Measurements from ENCODE around the gene CEP128. TPM values are rescaled to one million over a fixed set of nuclear protein-coding genes. Genes with fewer than 3 reads are reported as not detected.
A peak's percentile ranks its signal among the peaks of the same experiment; 100 is the strongest.

Gene CEP128
- total RNA-seq, 2 experiments from 2014 or later: 30.0 to 32.9 TPM

DNA sequence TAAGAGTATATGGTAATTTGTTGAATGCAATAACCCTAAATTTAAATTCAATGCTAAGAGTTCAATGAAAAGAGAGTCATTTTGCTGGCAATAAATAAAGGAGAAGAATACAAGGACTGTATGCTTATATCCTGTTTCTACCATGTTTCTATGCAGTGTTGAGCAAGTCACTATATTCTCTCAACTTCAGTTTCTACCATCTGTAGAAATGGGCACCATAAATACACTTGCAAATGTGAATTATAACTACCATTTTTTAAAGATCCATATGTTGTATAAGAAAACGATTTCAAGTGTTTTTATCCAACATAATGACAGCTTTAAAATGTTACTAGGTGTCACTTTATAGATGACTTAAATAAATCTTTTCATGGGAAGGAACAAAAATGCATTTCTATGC is 170.3 kb downstream of the CEP128 start:
- H3K36me3 Mint-ChIP-seq: peaks cover 11% of the 10 kb centered on the region
- H3K27ac Mint-ChIP-seq: no peak overlapping the region
- peaks cover 1% of the 10 kb centered on the region for H3K9me3 Mint-ChIP-seq
- POLR2A ChIA-PET: no interaction called here
- DNase-seq (no peak), ATAC-seq (ENCODE audit: low read depth) (no peak)
- H3K4me1 Mint-ChIP-seq: no peaks in the 10 kb centered on the region
- H3K27me3 Mint-ChIP-seq: no peaks in the 10 kb centered on the region
- H3K4me3 Mint-ChIP-seq: no peak overlapping the region

DNA sequence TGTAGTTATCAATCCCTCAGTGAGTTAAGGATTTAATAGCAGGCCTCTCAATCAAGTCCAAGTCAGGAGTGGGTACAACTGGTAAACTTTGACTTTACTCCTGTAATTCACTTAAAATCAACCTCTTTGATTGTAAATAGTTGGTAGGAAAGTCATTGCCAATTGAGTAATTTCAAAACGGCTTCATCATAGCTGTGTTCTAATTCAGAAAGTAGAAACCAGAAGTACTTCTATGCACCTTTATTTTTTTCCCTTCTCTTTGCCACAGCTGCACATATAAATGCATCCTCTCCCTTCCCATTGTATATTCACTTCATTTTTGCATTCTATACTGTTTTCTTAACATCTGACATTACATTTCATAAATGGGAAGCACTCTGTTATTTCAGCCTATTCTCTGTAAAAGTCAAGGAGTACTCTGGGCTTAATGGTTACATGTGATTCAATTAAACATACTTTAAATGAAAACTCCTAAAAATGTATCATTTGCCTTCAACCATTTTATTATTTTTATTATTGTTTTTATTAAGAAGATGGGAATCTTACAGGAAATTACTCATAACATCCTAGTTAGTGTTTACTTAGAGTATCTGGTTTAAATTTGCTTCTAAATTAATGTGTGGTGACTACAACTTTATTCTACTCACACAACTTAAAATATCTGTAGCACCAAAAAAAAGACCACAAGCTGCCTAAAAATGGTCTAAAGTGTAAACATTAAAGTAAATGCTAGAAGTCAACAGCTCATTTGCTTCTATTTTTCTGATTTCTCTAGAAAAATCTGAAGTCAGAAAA is 171.2 kb downstream of the CEP128 start:
- ATAC-seq (ENCODE audit: low read depth) (no peak), DNase-seq (no peak)
- Mint-ChIP-seq H3K4me1 (no peaks in the 10 kb centered on the region), H3K4me3 (no peak overlapping the region), H3K27me3 (no peaks in the 10 kb centered on the region), H3K9me3 (peaks cover 1% of the 10 kb centered on the region), H3K36me3 (peaks cover 11% of the 10 kb centered on the region), H3K27ac (no peak overlapping the region)
- POLR2A ChIA-PET: no interaction called here

DNA sequence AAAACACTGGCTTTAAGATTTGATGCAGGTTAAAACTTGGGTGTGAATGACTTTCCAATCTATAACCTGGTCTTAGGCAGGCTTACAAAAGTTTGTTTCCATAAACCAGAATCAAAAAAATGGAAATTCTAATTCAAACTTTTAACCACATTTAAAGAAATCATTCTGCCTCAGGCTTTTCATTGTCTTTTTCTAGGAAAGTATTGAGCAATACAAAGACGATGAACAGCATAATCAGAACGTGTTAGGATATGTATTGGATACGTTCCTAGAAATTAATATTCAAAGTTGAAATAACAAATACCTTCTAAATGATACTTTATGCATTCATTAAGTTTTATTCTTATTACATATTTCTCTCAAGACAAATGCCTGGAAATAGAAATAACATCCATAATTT is 172.9 kb downstream of the CEP128 start:
- no peaks in the 10 kb centered on the region for H3K4me1 Mint-ChIP-seq
- DNase-seq: no peak
- ATAC-seq (ENCODE audit: low read depth): no peak
- H3K27ac Mint-ChIP-seq: no peak overlapping the region
- peaks cover 1% of the 10 kb centered on the region for H3K9me3 Mint-ChIP-seq
- peaks cover 10% of the 10 kb centered on the region for H3K36me3 Mint-ChIP-seq
- no peak overlapping the region for H3K4me3 Mint-ChIP-seq
- no peaks in the 10 kb centered on the region for H3K27me3 Mint-ChIP-seq
- POLR2A ChIA-PET: no interaction called here

DNA sequence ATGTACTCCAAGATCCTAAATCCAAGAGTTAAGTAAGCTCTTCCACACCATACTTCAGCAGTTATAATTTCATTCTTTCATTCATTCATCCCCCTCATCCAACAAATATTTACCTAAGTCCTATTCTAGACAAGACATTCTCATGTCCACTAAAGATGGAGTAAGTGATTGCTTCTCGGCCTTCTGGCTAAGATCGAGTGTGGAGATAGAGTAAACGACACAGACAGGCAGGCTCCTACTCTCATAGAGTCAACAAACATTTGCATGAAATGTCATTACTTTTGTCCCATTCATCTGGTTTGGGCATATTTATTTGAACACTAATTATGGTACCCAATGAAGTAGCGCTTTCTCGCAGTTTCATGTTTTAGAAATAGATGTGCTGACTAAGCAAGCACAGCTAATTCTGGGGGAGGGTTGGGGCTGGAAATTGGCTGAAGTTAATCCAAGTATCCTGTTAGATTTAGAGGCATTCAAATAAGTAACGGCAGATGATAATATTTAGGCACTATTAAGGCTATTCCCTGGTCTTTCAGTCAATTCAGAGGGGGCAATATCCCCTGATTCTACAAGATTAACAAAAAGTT is 176.5 kb downstream of the CEP128 start:
- DNase-seq (no peak), ATAC-seq (ENCODE audit: low read depth) (no peak)
- POLR2A ChIA-PET: no interaction called here
- Mint-ChIP-seq H3K4me3 (no peak overlapping the region), H3K9me3 (no peaks in the 10 kb centered on the region), H3K36me3 (peaks cover 17% of the 10 kb centered on the region), H3K27me3 (no peaks in the 10 kb centered on the region), H3K4me1 (no peaks in the 10 kb centered on the region), H3K27ac (no peak overlapping the region)

DNA sequence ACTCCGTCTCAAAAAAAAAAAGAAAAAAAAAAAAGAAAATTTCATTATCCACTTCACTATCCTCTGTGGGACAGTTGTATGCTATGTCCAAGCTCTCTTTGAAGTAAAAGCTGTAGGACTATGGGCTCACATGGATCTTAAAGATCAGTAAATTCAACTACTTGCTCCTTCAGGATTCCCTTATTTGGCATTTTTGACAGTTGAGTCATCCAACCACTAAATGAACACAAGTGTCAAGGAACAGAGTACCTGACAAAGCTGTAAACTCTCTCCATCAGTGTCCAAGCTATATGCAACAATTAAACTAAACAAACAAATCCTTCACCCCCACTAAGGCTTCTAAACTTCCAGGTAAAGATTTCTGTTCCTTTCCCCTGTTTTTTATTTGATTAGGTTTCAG is 177.0 kb downstream of the CEP128 start:
- Mint-ChIP-seq H3K36me3 (peaks cover 17% of the 10 kb centered on the region), H3K27me3 (no peaks in the 10 kb centered on the region), H3K27ac (no peak overlapping the region), H3K4me1 (no peaks in the 10 kb centered on the region), H3K4me3 (no peak overlapping the region), H3K9me3 (no peaks in the 10 kb centered on the region)
- ATAC-seq (ENCODE audit: low read depth) (no peak), DNase-seq (no peak)
- POLR2A ChIA-PET: no interaction called here

DNA sequence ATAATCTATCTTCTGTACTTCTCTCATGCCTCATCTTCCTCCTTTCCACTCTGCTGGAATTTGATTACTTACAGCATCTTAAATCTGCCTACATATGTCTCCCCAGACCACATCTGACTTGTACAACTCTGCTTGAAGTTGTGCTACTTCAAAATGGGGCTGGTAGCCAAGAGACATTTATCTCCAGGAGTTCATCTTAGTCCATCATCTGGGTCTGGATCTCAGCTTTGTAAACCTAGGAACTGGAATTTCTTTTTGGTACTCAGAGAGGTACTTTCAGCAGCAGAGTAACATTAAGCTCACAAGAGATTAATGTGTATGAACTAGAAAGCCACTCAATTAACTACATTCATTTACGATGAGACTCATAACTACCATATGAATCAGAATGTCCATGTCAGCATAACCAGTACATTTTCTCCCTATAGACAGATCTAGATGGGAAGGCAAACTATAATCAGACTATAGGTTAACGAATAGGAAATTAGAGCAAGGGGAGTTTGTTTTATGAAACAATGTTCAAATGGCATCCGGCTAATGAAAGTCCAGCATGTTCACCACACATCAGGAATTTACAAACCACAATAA is 178.8 kb downstream of the CEP128 start:
- no peak for ATAC-seq (ENCODE audit: low read depth)
- no peak overlapping the region for H3K4me3 Mint-ChIP-seq
- no peaks in the 10 kb centered on the region for H3K27me3 Mint-ChIP-seq
- DNase-seq: no peak
- H3K9me3 Mint-ChIP-seq: no peaks in the 10 kb centered on the region
- H3K27ac Mint-ChIP-seq: no peak overlapping the region
- peaks cover 23% of the 10 kb centered on the region for H3K36me3 Mint-ChIP-seq
- POLR2A ChIA-PET: no interaction called here
- H3K4me1 Mint-ChIP-seq: no peaks in the 10 kb centered on the region

DNA sequence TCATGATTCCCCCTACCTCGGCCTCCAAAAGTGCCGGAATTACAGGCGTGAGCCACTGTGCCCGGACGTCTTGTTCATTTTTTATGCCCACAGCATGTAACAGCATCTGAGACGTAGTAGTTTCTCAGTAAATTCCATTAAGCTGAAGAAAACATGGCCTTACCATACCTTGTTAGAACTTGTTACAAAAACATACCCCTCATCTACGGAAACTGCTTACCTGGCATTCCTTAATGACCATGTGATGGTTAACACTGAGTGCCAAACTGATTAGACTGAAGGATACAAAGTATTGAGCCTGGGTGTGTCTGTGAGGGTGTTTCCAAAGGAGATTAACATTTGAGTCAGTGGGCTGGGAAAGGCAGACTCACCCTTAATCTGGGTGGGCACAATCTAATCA is 186.8 kb downstream of the CEP128 start:
- H3K36me3 Mint-ChIP-seq: peaks cover 44% of the 10 kb centered on the region
- POLR2A ChIA-PET: no interaction called here

DNA sequence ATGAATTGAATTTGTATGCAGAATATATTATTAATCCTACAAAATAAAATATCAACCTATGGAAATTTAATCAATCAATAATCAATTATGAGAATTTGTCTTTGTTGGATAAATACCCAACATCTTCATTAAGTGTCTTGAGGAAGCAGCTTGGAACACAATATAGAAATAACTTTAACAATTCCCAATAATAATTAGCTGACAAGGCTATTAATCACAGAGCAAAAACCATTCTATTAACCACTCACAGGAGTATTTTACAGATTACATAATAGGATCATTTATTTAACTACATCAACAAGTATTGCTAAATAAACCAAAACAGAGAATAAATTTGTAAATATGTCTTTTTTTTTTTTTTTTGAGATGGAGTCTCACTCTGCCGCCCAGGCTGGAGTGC is 190.3 kb downstream of the CEP128 start:
- H3K9me3 Mint-ChIP-seq: no peaks in the 10 kb centered on the region
- POLR2A ChIA-PET: no interaction called here
- ATAC-seq (ENCODE audit: low read depth) (no peak), DNase-seq (no peak)
- H3K27me3 Mint-ChIP-seq: no peaks in the 10 kb centered on the region
- no peaks in the 10 kb centered on the region for H3K4me1 Mint-ChIP-seq
- no peak overlapping the region for H3K4me3 Mint-ChIP-seq
- H3K36me3 Mint-ChIP-seq: peaks cover 36% of the 10 kb centered on the region
- no peak overlapping the region for H3K27ac Mint-ChIP-seq

More for the DNA sequence above, 186.8 kb downstream of the CEP128 start:
- no peak for DNase-seq
- ATAC-seq (ENCODE audit: low read depth): no peak
- no peaks in the 10 kb centered on the region for H3K27me3 Mint-ChIP-seq
- no peaks in the 10 kb centered on the region for H3K4me1 Mint-ChIP-seq
- H3K4me3 Mint-ChIP-seq: no peak overlapping the region
- no peaks in the 10 kb centered on the region for H3K9me3 Mint-ChIP-seq
- H3K27ac Mint-ChIP-seq: no peak overlapping the region

DNA sequence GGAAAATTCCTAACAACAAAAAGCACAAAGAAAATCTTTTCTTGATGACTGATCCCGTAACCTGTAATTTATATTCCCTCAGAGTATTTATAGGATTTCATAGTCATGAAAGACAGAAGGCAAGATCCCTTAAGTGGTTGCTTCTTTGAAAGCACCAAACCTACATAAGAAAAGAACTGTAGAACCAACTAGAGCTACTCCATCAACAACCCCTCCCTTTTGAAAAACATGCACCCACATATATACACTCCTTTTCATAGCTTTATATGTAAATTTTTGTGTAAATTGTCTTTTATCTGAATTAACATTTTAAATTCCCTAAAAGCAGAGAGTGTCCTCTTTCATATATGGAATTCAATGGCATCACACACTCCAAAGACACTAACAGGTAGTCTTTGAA is 215.3 kb downstream of the CEP128 start:
- ATAC-seq (ENCODE audit: low read depth) (no peak), DNase-seq (no peak)
- no peak overlapping the region for H3K27ac Mint-ChIP-seq
- H3K36me3 Mint-ChIP-seq: peaks cover 5% of the 10 kb centered on the region
- H3K27me3 Mint-ChIP-seq: no peaks in the 10 kb centered on the region
- H3K4me3 Mint-ChIP-seq: no peak overlapping the region
- H3K9me3 Mint-ChIP-seq: no peaks in the 10 kb centered on the region
- POLR2A ChIA-PET: no interaction called here
- peaks cover 5% of the 10 kb centered on the region for H3K4me1 Mint-ChIP-seq

DNA sequence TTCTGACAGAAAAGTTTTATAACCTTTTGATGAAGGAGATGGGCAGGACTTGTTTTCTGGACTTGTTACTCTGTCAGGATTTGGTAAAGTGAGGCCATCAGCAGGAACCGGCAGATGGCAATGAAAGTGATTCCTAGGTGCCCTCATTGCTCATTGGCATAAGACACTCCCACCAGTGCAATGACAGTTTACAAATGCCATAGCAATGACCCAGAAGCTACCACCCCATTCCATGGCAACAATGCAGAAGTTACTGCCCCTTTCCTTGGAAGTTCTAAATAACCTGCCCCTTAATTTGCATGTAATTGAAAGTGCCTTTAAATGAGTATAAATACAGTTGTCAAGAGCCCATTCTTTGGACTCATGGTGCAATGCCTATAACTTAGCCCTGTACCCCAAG is 222.6 kb downstream of the CEP128 start:
- POLR2A ChIA-PET: no interaction called here
- H3K27ac Mint-ChIP-seq: no peak overlapping the region
- no peaks in the 10 kb centered on the region for H3K9me3 Mint-ChIP-seq
- H3K4me3 Mint-ChIP-seq: no peak overlapping the region
- H3K27me3 Mint-ChIP-seq: no peaks in the 10 kb centered on the region
- peaks cover 8% of the 10 kb centered on the region for H3K36me3 Mint-ChIP-seq
- ATAC-seq (ENCODE audit: low read depth) (no peak), DNase-seq (no peak)
- H3K4me1 Mint-ChIP-seq: peaks cover 15% of the 10 kb centered on the region

DNA sequence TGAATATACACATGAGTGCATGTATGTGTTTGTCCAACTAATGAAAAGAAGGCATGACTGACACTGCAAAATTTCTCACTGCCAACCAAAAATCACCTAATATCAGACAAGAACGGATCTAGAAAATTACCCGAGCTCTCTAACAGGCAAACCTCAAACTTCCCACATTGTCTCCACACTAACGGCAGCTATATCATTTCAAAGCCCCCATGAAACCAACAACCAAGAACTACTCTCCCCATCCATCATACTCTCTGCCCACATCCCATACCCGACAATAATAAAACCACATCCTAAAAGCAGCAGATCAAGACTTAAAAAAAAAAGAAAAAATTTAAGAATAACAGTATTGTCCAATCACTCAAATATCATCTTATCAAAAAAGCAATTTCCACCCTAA is 227.1 kb downstream of the CEP128 start:
- POLR2A ChIA-PET: interaction anchor here (0.7 kb wide), 1 partner anchor 18 kb away, joined by 3 read pairs; no protein-coding TSS in a partner anchor
- Mint-ChIP-seq H3K36me3 (peaks cover 8% of the 10 kb centered on the region), H3K9me3 (peaks cover 3% of the 10 kb centered on the region), H3K27me3 (no peaks in the 10 kb centered on the region), H3K27ac (peak overlapping the region; percentile 23), H3K4me3 (peak overlapping the region; percentile 57), H3K4me1 (peaks cover 17% of the 10 kb centered on the region)
- DNase-seq: no peak
- peak; percentile 83 for ATAC-seq (ENCODE audit: low read depth)

DNA sequence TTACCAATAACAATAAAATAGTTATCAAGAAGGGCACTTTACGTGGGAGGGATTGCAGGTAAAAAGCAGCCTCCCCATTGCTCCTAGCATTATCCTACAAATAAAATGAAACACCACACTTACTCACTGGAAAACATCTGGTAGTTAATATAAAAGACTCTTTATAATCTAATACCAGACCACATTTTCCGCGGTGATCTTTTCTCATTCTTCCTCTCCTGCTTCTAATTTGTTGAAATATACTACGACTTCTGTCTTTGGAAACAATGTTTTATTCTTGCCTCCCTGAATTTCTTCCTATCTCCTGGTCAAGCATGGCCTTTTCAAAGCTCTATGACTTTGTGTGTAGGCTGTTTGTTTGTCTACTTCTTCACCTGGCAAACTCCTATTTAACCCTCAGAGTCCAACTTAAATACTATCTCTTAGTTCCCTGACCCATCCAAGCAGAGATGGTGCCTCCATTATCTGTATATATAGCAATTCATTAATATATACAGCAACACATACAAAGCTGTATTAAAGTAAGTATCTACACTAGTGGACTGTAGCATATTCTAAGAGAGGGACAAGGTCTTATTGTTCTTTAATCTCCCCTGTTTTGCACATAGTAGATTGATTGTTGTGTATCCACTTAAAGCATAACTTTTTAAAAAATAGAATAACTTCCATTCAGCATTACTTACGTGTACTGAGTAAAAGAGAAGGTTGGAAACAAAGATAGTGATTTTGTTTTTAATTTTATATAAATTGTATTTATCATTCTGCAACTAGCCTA is 228.3 kb downstream of the CEP128 start:
- H3K36me3 Mint-ChIP-seq: peaks cover 8% of the 10 kb centered on the region
- H3K9me3 Mint-ChIP-seq: peaks cover 3% of the 10 kb centered on the region
- POLR2A ChIA-PET: no interaction called here
- peaks cover 17% of the 10 kb centered on the region for H3K4me1 Mint-ChIP-seq
- no peaks in the 10 kb centered on the region for H3K27me3 Mint-ChIP-seq
- ATAC-seq (ENCODE audit: low read depth) (no peak), DNase-seq (no peak)
- H3K27ac Mint-ChIP-seq: no peak overlapping the region
- no peak overlapping the region for H3K4me3 Mint-ChIP-seq

DNA sequence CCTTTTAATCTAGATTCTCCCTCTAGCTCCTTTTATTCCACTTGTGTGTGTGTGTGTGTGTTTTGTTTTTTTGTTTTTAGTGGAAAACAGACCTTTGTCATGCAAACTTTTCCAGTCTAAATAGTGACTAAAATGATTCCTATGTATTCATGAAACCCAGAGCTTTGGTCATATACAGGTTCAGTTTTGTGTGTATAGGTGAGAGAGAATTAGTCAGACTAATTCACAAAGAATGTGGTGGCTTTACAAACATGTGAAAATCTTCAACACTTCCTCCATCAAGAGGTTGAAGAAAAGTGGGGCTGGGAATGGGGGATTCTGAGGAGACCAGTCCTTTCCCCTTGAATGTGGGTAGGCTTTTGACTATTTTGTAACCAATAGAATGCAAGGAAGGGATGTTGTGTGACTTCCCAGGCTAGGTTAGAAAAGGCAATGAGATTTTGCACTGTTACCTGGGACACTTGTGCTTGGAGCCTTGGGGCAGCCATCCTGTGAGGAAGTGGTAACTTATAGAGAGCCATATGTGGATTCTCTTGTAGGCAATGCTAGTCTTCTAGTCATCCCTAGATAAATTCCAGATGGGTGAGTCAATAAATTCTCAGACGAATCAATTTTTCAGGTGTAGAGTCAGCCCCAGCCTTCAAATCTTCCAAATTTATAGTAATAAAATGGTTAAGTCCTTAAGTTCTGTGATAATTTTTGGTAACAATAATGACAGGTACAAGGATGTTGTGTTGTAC is 236.1 kb downstream of the CEP128 start:
- ATAC-seq (ENCODE audit: low read depth): no peak
- POLR2A ChIA-PET: no interaction called here
- H3K27me3 Mint-ChIP-seq: no peaks in the 10 kb centered on the region
- peaks cover 2% of the 10 kb centered on the region for H3K4me1 Mint-ChIP-seq
- H3K9me3 Mint-ChIP-seq: no peaks in the 10 kb centered on the region
- no peak overlapping the region for H3K27ac Mint-ChIP-seq
- peaks cover 13% of the 10 kb centered on the region for H3K36me3 Mint-ChIP-seq
- H3K4me3 Mint-ChIP-seq: no peak overlapping the region
- no peak for DNase-seq
